HepG2 (cell line): ENCODE results near the gene USB1. TPM values are rescaled to one million over a fixed set of nuclear protein-coding genes. Genes with fewer than 3 reads are reported as not detected.
A peak's percentile ranks its signal among the peaks of the same experiment; 100 is the strongest.

Source experiments
- BRF2 ChIP-seq: sonication (generic); formaldehyde crosslinking; IDR thresholded peaks from 2 replicates; pipeline ENCODE4 v1.8.1; 2022; ENCODE audit warnings: mild to moderate bottlenecking, missing genetic modification reagents
- MIER3 ChIP-seq: IDR thresholded peaks from 2 replicates; pipeline ENCODE4 v1.6.1; 2016; ENCODE audit warnings: missing compliant biosample characterization, borderline replicate concordance
- RAD21 ChIP-seq: fragments of 450-650 bp; formaldehyde crosslinking; IDR thresholded peaks from 2 replicates; pipeline ENCODE4 v1.5.0; 2020; ENCODE audit warnings: mild to moderate bottlenecking
- RARG ChIP-seq: sonication (generic); formaldehyde crosslinking; IDR thresholded peaks from 2 replicates; pipeline ENCODE4 v1.4.0; 2020; ENCODE audit warnings: low read depth, mild to moderate bottlenecking, missing genetic modification reagents
- TFAP4 ChIP-seq: sonication (generic); IDR thresholded peaks from 2 replicates; pipeline ENCODE4 v1.6.1; 2016; ENCODE audit warnings: low read depth, borderline replicate concordance
- ZBTB34 ChIP-seq: sonication (generic); formaldehyde crosslinking; IDR thresholded peaks from 2 replicates; pipeline ENCODE4 v1.8.0; 2022; ENCODE audit warnings: mild to moderate bottlenecking, missing genetic modification reagents
- ZBTB43 ChIP-seq: sonication (generic); formaldehyde crosslinking; conservative IDR thresholded peaks from 2 replicates; pipeline ENCODE4 v1.4.0; 2020; ENCODE audit warnings: missing genetic modification reagents
- ZFP36L1 ChIP-seq: sonication (generic); formaldehyde crosslinking; IDR thresholded peaks from 2 replicates; pipeline ENCODE4 v1.8.0; 2022; ENCODE audit warnings: mild to moderate bottlenecking, missing genetic modification reagents, moderate library complexity
- ZFY ChIP-seq: sonication (generic); formaldehyde crosslinking; IDR thresholded peaks from 2 replicates; pipeline ENCODE4 v1.4.0; 2020; ENCODE audit warnings: missing genetic modification reagents
- ZHX1 ChIP-seq: sonication (generic); formaldehyde crosslinking; IDR thresholded peaks from 2 replicates; pipeline ENCODE4 v1.8.1; 2022; ENCODE audit warnings: low read depth, mild to moderate bottlenecking, missing genetic modification reagents
- ZMYM4 ChIP-seq: sonication (generic); formaldehyde crosslinking; IDR thresholded peaks from 2 replicates; pipeline ENCODE4 v1.8.1; 2023; ENCODE audit warnings: mild to moderate bottlenecking, missing genetic modification reagents
- ZNF549 ChIP-seq: sonication (generic); formaldehyde crosslinking; IDR thresholded peaks from 2 replicates; pipeline ENCODE4 v1.5.0; 2020; ENCODE audit warnings: missing genetic modification reagents
- ZNF704 ChIP-seq: sonication (generic); formaldehyde crosslinking; IDR thresholded peaks from 2 replicates; pipeline ENCODE4 v1.8.1; 2023; ENCODE audit warnings: mild to moderate bottlenecking, inconsistent platforms, moderate library complexity, missing genetic modification reagents, borderline replicate concordance
- ZNF781 ChIP-seq: sonication (generic); formaldehyde crosslinking; IDR thresholded peaks from 2 replicates; pipeline ENCODE4 v1.5.1; 2020; ENCODE audit warnings: borderline replicate concordance, mild to moderate bottlenecking, missing genetic modification reagents; ENCODE audit errors: not compliant biosample characterization
- ZSCAN21 ChIP-seq: sonication (generic); formaldehyde crosslinking; IDR thresholded peaks from 2 replicates; pipeline ENCODE4 v1.8.0; 2022; ENCODE audit warnings: mild to moderate bottlenecking, missing genetic modification reagents, moderate library complexity, borderline replicate concordance
- polyA plus RNA-seq, 8 experiments: library from polyadenylated mRNA; depleted of rRNA in 3 of 8; stranded (reverse) in 7 of 8; unstranded in 1 of 8; fragments of >200 nt; fragmentation: Illumina TruSeq in 4 of 8; extraction: Trizol in 4 of 8; gene quantifications; 2 replicates each; pipeline versions ENCODE4 v1.2.1 to v1.2.3, GENCODE V29; 2011 to 2016; ENCODE audit warnings: low read depth in 4 of 8, missing spikeins in 1 of 8, mixed read lengths in 1 of 8; ENCODE audit not compliant: insufficient read depth in 1 of 8
- total RNA-seq, 5 experiments: library from RNA; depleted of rRNA; stranded (reverse); fragments of >200 nt; fragmentation: Illumina TruSeq; extraction: Trizol; gene quantifications; 2 replicates each; pipeline ENCODE4 v1.2.3, GENCODE V29; 2016; ENCODE audit warnings: low read depth in 1 of 5

USB1 gene
- total and polyA plus RNA-seq, 2 of the 13 experiments (the other 11 are each of a cell fraction or from before 2014, with no cell fraction given): 16.7 to 65.4 TPM

- 0 out of 2 replicates have a peak, but pooled peaks have one; percentile 5 for TF ChIP-seq TFAP4
- TF ChIP-seq BRF2 (CRISPR knock-in tag): peak; percentile 58; the same call in 1 of the 2 replicates
- peak; percentile 59 for TF ChIP-seq ZMYM4 (CRISPR knock-in tag)
- no peak; the same call in 1 of the 2 replicates for TF ChIP-seq ZNF704
- TF ChIP-seq ZBTB43 (CRISPR knock-in tag): 0 out of 2 replicates have a peak, but pooled peaks have one; percentile 33
- peak; percentile 16; the same call in 1 of the 2 replicates for TF ChIP-seq ZSCAN21 (CRISPR knock-in tag)
- TF ChIP-seq RARG (CRISPR knock-in tag): 0 out of 2 replicates have a peak, but pooled peaks have one; percentile 59
- TF ChIP-seq ZFY (CRISPR knock-in tag): peak; percentile 72
- TF ChIP-seq MIER3 (CRISPR knock-in tag): peak; percentile 12; the same call in 1 of the 2 replicates
- peak; percentile 85 for TF ChIP-seq RAD21 (CRISPR knock-in tag)
- TF ChIP-seq ZNF781 (CRISPR knock-in tag): peak; percentile 48
- peak; percentile 44; the same call in 1 of the 2 replicates for TF ChIP-seq ZFP36L1 (CRISPR knock-in tag)
- 0 out of 2 replicates have a peak, but pooled peaks have one; percentile 51 for TF ChIP-seq ZBTB34 (CRISPR knock-in tag)
- TF ChIP-seq ZNF549 (CRISPR knock-in tag): 0 out of 2 replicates have a peak, but pooled peaks have one; percentile 53
- peak; percentile 58; the same call in 1 of the 2 replicates for TF ChIP-seq ZHX1 (CRISPR knock-in tag)
Observed at GRCh38 chr16:58000706-58001676, at the start of gene USB1 (continued).
